ENCODE measurements around the gene ATP2B1.

ATP2B1 gene

GRCh38 chr12:89690925-89691324 lies 17.7 kb downstream of the ATP2B1 start:
- DNase-seq: no peak

- DNase-seq: no peak
Observed at GRCh38 chr12:89689306-89689705, 19.3 kb downstream of the ATP2B1 start.

GRCh38 chr12:89686311-89686710 lies 22.3 kb downstream of the ATP2B1 start:
- no peak for DNase-seq

- DNase-seq: no peak
Observed at GRCh38 chr12:89685363-89685972, 23.2 kb downstream of the ATP2B1 start.

GRCh38 chr12:89684136-89684535 lies 24.5 kb downstream of the ATP2B1 start:
- no peak for DNase-seq

GRCh38 chr12:89682284-89682683 lies 26.4 kb downstream of the ATP2B1 start:
- DNase-seq: no peak

GRCh38 chr12:89680409-89680808 lies 28.2 kb downstream of the ATP2B1 start:
- DNase-seq: no peak

GRCh38 chr12:89679631-89680030 lies 29.0 kb downstream of the ATP2B1 start:
- DNase-seq: no peak

GRCh38 chr12:89678225-89678624 lies 30.4 kb downstream of the ATP2B1 start:
- DNase-seq: no peak

GRCh38 chr12:89676930-89677329 lies 31.7 kb downstream of the ATP2B1 start:
- no peak for DNase-seq

GRCh38 chr12:89674326-89674942 lies 34.2 kb downstream of the ATP2B1 start:
- DNase-seq: no peak

GRCh38 chr12:89673603-89674002 lies 35.0 kb downstream of the ATP2B1 start:
- DNase-seq: no peak

- DNase-seq: no peak
Observed at GRCh38 chr12:89672589-89672979, 36.1 kb downstream of the ATP2B1 start.

GRCh38 chr12:89671469-89671868 lies 37.2 kb downstream of the ATP2B1 start:
- DNase-seq: no peak

GRCh38 chr12:89669197-89669596 lies 39.4 kb downstream of the ATP2B1 start:
- no peak for DNase-seq

- DNase-seq: no peak
Observed at GRCh38 chr12:89665556-89665955, 43.1 kb downstream of the ATP2B1 start.

GRCh38 chr12:89664441-89664840 lies 44.2 kb downstream of the ATP2B1 start:
- no peak for DNase-seq

- DNase-seq: peak; percentile 18
Observed at GRCh38 chr12:89663577-89664357, 44.9 kb downstream of the ATP2B1 start.

GRCh38 chr12:89662623-89663022 lies 46.0 kb downstream of the ATP2B1 start:
- no peak for DNase-seq

- DNase-seq: no peak
Observed at GRCh38 chr12:89661706-89662330, 46.8 kb downstream of the ATP2B1 start.

GRCh38 chr12:89657739-89658138 lies 50.9 kb downstream of the ATP2B1 start:
- no peak for DNase-seq

GRCh38 chr12:89657066-89657465 lies 51.6 kb downstream of the ATP2B1 start:
- no peak for DNase-seq

- no peak for DNase-seq
Observed at GRCh38 chr12:89655841-89656240, 52.8 kb downstream of the ATP2B1 start.

- no peak for DNase-seq
Observed at GRCh38 chr12:89651192-89651591, 57.4 kb downstream of the ATP2B1 start.
